ENCODE results near the gene MEGF6. TPM values are rescaled to one million over a fixed set of nuclear protein-coding genes. Genes with fewer than 3 reads are reported as not detected.
A peak's percentile ranks its signal among the peaks of the same experiment; 100 is the strongest.

The MEGF6 gene
- total RNA-seq, 4 donors from 2014 or later = 4.1 to 27.1 (median 11.4) TPM

DNA sequence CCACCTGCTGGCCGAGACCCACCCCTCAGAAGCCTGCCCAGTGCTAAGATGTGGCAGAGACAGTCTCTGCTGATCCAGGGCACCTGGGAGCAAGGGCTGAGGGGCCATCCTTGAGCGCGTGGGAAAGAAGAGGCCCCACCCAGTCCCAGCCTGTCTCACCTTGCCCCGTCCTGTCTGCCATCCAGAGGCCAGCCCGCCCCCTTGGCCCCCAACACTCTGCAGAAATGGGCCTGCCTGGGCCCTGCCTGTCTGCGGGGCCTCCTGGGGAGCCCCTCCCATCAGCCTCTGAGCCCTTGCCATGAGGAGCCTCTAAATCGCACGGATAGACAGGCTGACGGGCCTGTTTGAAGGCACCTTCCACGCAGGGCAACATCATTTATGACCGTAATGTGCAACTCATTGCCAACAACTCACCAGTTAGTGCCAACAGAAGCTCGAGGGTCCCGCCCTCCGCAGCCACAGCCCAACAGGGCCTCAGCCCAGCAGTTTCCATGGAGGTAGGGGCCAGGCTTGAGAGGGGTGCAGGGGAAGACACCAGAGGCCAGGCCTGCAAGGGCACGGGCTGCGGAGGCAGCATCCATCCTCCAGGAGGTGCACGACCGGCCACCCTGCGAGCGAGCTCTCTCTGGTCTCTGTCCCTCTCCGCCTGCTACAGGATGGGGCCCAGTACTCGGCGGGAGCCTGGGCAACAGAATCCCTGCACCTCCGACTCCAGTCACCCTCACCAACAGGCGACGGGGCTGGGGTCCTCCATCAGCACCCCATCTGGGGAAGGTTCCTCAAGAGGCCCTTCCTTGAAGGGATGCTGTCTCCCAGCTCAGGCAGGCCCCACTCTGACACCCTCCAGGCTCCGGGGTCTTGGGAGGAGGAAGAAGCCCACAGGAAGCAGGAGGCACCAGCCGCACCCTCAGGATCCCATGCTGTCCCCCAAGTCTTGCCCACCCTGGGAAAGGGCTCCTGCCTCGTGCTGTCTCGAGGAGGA lies 78.0 kb downstream of the MEGF6 start:
- Histone ChIP-seq H3K4me3 (no peak overlapping the region), H3K27me3 (peaks cover 3% of the 10 kb centered on the region), H3K4me1 (peaks cover 8 to 27% (median 17%) of the 10 kb centered on the region in 4 donors), H3K9me3 (no peaks in the 10 kb centered on the region), H3K27ac (no peak overlapping the region), H3K36me3 (no peaks in the 10 kb centered on the region)
- WGBS, 2 donors (ENCODE audit: low coverage in 1 of 2) = 63% methylated on average over 29 of the region's 30 CpGs; no CpG with 5 or more reads in 1 of the 2 donors
- no peak for DNase-seq
- intact Hi-C loops (cut with DNase I; ENCODE audit: low total_unique reads) (no loop called here), in situ Hi-C loops (cut with MboI; ENCODE audit: low pct_ligation_motif_present in 1 of 4, low pct_unique_long_range_greater_than_20kb in 1 of 4, low sequenced_read_pairs in 3 of 4) (no loop called here)
- no peak for TF ChIP-seq POLR2AphosphoS5 (IDR thresholded peaks at IDR 0.05)
- TF ChIP-seq, protein P1, sequence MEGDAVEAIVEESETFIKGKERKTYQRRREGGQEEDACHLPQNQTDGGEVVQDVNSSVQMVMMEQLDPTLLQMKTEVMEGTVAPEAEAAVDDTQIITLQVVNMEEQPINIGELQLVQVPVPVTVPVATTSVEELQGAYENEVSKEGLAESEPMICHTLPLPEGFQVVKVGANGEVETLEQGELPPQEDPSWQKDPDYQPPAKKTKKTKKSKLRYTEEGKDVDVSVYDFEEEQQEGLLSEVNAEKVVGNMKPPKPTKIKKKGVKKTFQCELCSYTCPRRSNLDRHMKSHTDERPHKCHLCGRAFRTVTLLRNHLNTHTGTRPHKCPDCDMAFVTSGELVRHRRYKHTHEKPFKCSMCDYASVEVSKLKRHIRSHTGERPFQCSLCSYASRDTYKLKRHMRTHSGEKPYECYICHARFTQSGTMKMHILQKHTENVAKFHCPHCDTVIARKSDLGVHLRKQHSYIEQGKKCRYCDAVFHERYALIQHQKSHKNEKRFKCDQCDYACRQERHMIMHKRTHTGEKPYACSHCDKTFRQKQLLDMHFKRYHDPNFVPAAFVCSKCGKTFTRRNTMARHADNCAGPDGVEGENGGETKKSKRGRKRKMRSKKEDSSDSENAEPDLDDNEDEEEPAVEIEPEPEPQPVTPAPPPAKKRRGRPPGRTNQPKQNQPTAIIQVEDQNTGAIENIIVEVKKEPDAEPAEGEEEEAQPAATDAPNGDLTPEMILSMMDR (IDR thresholded peaks at IDR 0.05) = no peak
- TF ChIP-seq EP300 (IDR thresholded peaks at IDR 0.05; ENCODE audit: low read depth) = no peak
- no peak for TF ChIP-seq POLR2A (IDR thresholded peaks at IDR 0.05)

DNA sequence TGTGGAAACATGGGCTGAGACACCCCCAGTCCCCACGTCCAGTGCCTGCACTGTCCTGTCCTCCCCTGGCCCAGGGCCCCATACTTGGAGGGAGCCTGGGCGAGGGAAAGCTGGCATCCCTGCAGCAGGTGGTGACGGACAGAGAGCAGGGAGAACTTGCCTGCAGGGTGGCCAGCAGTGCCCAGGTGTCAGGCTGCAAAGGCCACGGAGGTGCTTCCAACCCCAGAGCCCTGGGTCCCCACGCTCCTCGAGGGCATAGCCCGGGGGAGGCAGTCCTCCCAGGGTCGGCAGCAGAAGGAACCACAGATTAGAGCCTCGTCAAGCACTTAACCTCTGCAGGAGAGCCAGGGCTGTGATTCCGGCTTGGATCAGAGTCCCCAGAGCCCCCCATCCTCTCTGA lies 79.4 kb downstream of the MEGF6 start:
- peak overlapping the region in 3 of 4 donors; percentile 35 to 81 (median 76) for H3K27ac ChIP-seq
- intact Hi-C loops (cut with DNase I; ENCODE audit: low total_unique reads) = no loop called here
- TF ChIP-seq EP300 (IDR thresholded peaks at IDR 0.05; ENCODE audit: low read depth) (no peak), POLR2AphosphoS5 (IDR thresholded peaks at IDR 0.05) (no peak), POLR2A (IDR thresholded peaks at IDR 0.05) (no peak)
- TF ChIP-seq, protein P1 (IDR thresholded peaks at IDR 0.05) = no peak
- in situ Hi-C loops (cut with MboI; ENCODE audit: low pct_ligation_motif_present in 1 of 4, low pct_unique_long_range_greater_than_20kb in 1 of 4, low sequenced_read_pairs in 3 of 4) = no loop called here
- H3K4me1 ChIP-seq = peaks cover 8 to 27% (median 17%) of the 10 kb centered on the region in 4 donors
- H3K27me3 ChIP-seq = peaks cover 3% of the 10 kb centered on the region
- 65% methylated on average over 10 of the region's 10 CpGs; no CpG with 5 or more reads in 1 of the 2 donors for WGBS, 2 donors (ENCODE audit: low coverage in 1 of 2)
- no peak for DNase-seq
- peak overlapping the region in 1 of 4 donors; percentile 59 for H3K4me3 ChIP-seq
- no peaks in the 10 kb centered on the region for H3K9me3 ChIP-seq
- no peaks in the 10 kb centered on the region for H3K36me3 ChIP-seq

DNA sequence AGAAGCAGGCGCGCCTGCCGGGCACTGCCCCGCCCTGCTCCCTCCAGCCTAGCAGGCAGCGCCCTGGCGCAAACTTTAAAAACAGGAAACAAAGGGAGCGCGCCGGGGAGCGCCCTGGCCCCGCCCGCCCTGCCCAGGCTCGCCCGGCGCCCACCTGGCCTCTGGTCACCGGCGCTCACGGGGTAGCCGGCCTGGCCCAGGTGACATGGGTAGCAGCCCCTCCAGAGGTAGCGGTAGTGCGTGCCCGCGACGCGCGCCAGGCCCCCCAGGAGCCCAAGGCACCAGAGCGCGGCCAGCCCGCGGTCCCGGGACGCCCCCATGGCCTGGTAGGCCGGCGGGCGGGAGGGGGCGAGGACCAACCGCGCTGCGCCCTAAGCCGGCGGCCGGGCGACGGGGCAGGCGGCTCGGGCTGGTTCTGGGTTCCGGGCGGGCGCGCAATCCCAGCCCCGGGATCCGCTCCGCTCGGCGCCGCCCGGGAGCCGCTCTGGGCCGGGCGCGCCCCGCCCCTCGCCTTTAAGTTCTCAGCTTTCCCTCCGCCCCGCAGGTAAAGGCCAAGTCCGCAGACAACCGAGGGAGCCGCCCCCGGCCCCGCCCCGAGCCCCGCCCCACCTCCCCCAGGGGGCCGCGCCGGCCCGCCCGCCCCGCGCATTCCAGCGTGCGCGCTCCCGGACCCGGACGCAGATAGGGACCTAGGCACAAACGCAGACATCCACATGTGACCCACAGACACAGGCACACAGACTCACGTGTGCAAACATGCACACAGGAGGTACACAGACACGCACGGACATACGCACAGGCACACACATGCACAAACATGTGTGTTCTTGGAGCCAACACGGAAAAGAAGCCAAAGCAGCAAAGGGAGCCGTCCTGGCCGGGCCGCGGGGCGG lies 80.1 kb downstream of the MEGF6 start:
- peak; percentile 81 for DNase-seq
- Histone ChIP-seq H3K27ac (peak overlapping the region; percentile 74 to 81 (median 78)), H3K4me3 (peak overlapping the region; percentile 45 to 63 (median 54)), H3K36me3 (no peaks in the 10 kb centered on the region), H3K27me3 (peaks cover 3% of the 10 kb centered on the region), H3K4me1 (peaks cover 8 to 27% (median 17%) of the 10 kb centered on the region in 4 donors), H3K9me3 (no peaks in the 10 kb centered on the region)
- in situ Hi-C loops (cut with MboI; ENCODE audit: low pct_ligation_motif_present in 1 of 4, low pct_unique_long_range_greater_than_20kb in 1 of 4, low sequenced_read_pairs in 3 of 4) (no loop called here), intact Hi-C loops (cut with DNase I; ENCODE audit: low total_unique reads) (no loop called here)
- 2 to 21% methylated on average over 6 to 25 of the region's 96 CpGs for WGBS, 2 donors (ENCODE audit: low coverage in 1 of 2)
- TF ChIP-seq, protein P1 (IDR thresholded peaks at IDR 0.05) = no peak
- peak in 2 of 3 donors; percentile 21 to 39 for TF ChIP-seq POLR2AphosphoS5 (IDR thresholded peaks at IDR 0.05)
- no peak for TF ChIP-seq EP300 (IDR thresholded peaks at IDR 0.05; ENCODE audit: low read depth)
- no peak for TF ChIP-seq POLR2A (IDR thresholded peaks at IDR 0.05)
